Stimulated activated CD4-positive, alpha-beta T cell treated with anti-CD3 and anti-CD28 coated beads, TNF-alpha, amount 100 ng/mL, for 24 hours (primary cell): ENCODE measurements around the gene RABEP2.
A peak's percentile ranks its signal among the peaks of the same experiment; 100 is the strongest.
"Not testable (repeated sequence)": the region's sequence is repeated elsewhere in the genome, so short reads cannot be mapped to it uniquely, and the experiment has no call there.

Source experiments
- DNase-seq, 3 experiments: peaks; one replicate each; pipeline ENCODE4 v3.0.0-alpha.2; 2020; ENCODE audit warnings: low read depth in 3 of 3

Gene RABEP2

DNA sequence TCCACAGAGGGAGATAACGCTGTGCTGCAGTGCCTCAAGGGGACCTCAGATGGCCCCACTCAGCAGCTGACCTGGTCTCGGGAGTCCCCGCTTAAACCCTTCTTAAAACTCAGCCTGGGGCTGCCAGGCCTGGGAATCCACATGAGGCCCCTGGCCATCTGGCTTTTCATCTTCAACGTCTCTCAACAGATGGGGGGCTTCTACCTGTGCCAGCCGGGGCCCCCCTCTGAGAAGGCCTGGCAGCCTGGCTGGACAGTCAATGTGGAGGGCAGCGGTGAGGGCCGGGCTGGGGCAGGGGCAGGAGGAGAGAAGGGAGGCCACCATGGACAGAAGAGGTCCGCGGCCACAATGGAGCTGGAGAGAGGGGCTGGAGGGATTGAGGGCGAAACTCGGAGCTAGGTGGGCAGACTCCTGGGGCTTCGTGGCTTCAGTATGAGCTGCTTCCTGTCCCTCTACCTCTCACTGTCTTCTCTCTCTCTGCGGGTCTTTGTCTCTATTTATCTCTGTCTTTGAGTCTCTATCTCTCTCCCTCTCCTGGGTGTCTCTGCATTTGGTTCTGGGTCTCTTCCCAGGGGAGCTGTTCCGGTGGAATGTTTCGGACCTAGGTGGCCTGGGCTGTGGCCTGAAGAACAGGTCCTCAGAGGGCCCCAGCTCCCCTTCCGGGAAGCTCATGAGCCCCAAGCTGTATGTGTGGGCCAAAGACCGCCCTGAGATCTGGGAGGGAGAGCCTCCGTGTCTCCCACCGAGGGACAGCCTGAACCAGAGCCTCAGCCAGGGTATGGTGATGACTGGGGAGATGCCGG, 7.5 kb upstream of the RABEP2 start:
- no peak for DNase-seq

DNA sequence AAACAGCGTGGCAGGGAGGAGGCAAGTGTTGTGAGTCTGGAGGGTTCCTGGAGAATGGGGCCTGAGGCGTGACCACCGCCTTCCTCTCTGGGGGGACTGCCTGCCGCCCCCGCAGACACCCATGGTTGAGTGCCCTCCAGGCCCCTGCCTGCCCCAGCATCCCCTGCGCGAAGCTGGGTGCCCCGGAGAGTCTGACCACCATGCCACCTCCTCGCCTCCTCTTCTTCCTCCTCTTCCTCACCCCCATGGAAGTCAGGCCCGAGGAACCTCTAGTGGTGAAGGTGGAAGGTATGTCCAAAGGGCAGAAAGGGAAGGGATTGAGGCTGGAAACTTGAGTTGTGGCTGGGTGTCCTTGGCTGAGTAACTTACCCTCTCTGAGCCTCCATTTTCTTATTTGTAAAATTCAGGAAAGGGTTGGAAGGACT, 6.8 kb upstream of the RABEP2 start, which contains the start of gene CD19:
Gene CD19 (plus strand): TSS at position 171 of the 425 bp plus-strand sequence. CDS start 30 bp downstream, at position 201.
- no peak for DNase-seq

DNA sequence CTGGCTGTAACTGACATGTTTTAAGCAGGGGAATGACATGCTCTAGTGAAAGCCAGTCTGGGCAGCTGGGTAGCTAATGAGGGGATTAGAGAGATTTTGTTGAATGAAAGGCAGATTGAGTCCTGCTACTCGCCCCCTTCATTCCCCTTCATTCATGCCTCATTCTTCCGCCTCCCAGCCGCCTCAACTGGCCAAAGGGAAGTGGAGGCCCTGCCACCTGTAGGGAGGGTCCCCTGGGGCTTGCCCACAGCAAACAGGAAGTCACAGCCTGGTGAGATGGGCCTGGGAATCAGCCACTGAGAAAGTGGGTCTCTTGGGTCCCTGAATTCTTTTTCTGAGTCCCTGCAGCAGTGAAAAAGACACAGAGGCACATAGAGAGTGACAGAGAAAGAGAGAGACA, 5.6 kb upstream of the RABEP2 start:
- DNase-seq = no peak

DNA sequence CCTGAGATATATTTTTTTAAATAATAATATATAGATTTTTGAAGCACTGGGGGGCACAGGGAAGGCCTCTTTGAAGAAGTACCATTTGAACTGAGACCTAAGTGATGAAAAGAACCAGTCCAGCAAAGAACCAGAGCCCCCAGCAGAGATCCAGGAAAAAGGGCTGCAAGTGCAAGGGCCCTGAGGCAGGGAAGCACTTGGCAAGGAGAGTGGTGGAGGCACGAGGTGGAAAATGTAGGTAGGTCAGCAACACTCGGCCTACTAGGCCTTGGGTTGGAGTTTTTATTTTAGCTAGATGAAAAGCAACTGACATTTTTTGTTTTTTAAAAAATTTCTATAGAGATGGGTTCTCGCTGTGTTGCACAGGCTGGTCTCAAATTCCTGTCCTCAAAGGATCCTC, 5.2 kb upstream of the RABEP2 start:
- no peak for DNase-seq

- DNase-seq = no peak
These were observed 2.8 kb upstream of the RABEP2 start for GRCh38 chr16:28927815-28928214.

DNA sequence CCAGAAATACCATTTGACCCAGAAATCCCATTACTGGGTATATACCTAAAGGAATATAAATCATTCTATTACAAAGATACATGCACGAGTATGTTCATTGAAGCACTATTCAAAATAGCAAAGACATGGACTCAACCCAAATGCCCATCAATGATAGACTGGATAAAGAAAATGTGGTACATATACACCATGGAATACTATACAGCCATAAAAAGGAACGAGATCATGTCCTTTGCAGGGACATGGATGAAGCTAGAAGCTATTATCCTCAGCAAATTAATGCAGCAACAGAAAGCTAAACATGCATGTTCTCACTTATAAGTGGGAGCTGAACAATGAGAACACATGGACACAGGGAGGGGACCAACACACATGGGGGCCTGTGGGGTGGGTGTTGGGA, 1.2 kb upstream of the RABEP2 start:
- DNase-seq = not testable (repeated sequence)

- DNase-seq = peak; percentile 62 to 81 (median 64)
These were observed 569 bp upstream of the RABEP2 start for GRCh38 chr16:28925386-28926228.

GRCh38 chr16:28924399-28924761, 658 bp downstream of the RABEP2 start:
- no peak for DNase-seq

- DNase-seq = no peak
These were observed 1.2 kb downstream of the RABEP2 start for GRCh38 chr16:28923652-28924398.

DNA sequence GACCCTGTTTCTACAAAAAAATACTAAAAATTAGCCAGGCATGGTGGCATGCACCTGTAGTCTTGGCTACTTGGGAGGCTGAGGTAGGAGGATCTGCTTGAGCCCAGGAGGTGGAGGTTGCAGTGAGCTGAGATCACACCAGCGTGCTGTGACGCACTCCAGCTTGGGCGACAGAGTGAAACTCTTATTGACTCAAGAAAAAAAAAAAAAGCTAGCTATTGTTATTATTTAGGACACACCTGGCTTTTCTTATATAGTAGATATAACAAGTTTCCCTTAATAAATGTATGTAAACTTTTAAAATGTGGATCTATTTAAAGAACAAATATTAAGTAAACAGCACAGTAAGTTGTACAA, 1.8 kb downstream of the RABEP2 start:
- DNase-seq = no peak

GRCh38 chr16:28918698-28919097, 6.3 kb downstream of the RABEP2 start:
- DNase-seq = no peak

GRCh38 chr16:28917095-28917494, 7.9 kb downstream of the RABEP2 start:
- no peak for DNase-seq

- no peak for DNase-seq
These were observed 9.9 kb downstream of the RABEP2 start for GRCh38 chr16:28915181-28915580.

- DNase-seq = no peak
These were observed 10.9 kb downstream of the RABEP2 start for GRCh38 chr16:28913946-28914724.

GRCh38 chr16:28912558-28912957, 12.5 kb downstream of the RABEP2 start:
- no peak for DNase-seq

DNA sequence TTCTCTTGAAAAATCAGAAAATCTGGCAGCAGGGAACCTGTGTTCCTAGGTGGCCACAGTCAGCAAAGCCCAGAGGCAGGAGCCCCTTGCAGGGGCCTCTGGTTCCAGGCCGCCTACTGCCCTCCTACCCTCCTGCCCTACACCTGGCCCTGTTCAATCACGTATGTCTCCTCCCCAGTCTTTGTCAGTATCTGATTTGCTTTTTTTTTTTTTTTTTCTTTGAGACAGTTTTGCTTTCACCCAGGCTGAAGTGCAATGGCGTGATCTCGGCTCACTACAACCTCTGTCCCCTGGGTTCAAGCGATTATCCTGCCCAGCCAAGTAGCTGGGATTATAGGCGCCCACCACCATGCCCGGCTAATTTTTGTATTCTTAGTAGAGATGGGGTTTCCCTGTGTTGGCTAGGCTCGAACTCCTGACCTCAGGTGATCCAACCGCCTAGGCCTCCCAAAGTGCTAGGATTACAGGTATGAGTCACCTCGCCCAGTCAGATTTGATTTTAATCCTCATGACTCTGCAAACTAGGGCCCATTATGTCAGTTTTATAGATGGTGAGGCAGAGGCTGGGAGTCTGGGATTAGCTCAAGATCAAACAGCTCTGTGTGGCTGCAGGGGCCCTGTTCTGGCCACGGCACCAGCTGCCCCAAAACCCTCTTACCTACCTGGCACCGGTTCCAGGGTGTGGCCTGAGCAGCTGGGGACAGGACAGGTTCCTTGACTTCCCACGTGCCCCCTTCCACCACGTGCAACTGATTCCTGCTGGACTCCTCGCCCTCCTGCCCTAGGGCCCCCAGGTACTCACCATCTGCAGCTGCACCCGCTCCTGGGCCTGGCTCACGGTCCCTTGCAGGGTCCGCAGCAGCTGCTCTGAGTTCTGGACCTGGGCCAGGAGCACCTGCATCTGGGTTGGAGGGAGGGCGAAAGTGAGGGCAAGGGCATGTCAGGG, 14.7 kb downstream of the RABEP2 start:
- no peak for DNase-seq

- DNase-seq = no peak
These were observed 19.2 kb downstream of the RABEP2 start for GRCh38 chr16:28905800-28906372.

GRCh38 chr16:28905229-28905754, 19.7 kb downstream of the RABEP2 start:
- DNase-seq = no peak

DNA sequence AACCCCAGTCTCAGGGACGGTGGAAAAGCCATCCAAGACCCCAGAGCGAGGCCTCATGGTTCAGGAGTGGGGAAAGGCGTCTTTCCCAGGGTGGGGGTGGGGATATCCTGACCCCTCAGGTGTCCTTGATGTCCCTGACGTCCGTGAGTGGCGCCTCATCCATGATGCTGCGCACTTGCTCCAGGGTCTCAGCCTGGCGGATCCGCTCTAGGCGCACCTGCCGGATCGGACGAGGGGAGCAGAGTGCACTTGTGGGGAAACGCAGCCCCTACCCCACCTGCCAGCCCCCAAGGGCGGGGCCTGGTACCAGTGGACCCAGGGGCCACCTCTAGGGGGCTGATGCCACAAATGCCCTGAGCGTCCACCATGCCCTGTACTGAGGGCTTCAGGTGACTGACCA, 20.2 kb downstream of the RABEP2 start:
- DNase-seq = no peak

DNA sequence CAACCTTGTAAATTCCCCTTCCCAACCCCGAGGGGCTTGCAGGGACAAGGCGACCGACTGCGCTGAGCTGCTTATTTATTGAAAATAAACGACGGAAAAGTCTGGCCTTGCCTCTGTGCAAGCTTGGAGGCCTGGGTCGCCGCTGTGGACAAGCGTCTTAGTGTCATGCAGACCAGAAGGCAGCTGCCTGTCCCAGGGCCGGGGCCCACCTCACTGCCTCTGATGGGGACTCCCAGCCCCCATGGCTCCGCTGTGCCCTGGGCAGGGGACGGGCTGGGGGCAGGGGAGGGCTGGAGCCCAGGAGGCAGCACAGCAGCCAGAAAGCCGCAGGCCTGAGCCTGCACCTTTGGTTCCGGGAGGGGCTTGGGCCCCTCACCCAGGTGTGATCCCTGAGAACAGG, 20.7 kb downstream of the RABEP2 start:
- DNase-seq = no peak
